Measurements from ENCODE around the gene HYAL1.

- TF ChIP-seq POLR2A (IDR thresholded peaks at IDR 0.05; ENCODE audit: low read length) (no peak), GATA1 (IDR thresholded peaks at IDR 0.05; ENCODE audit: low read depth, low read length) (no peak)
These were observed 52.9 kb downstream of the HYAL1 start for GRCh38 chr3:50250514-50250913.

Data from erythroblast (primary cell).